DND-41 (cell line): ENCODE measurements around the gene OTUD7B.

Experiments
- ATAC-seq: fragments of 200-7000 bp; cut with Tn5 transposase; 3 replicates; pipeline ENCODE4 v1.9.1; 2021; ENCODE audit warnings: low read depth; ENCODE audit not compliant: insufficient read depth
- DNase-seq: peaks from one replicate; pipeline ENCODE4 v3.0.0-alpha.2; 2020
- H2AFZ ChIP-seq: 2 replicates; pipeline ENCODE4 v1.6.0; 2012; ENCODE audit warnings: low read depth, low read length
- H3K27ac ChIP-seq: 2 replicates; pipeline ENCODE4 v1.5.1; 2012; ENCODE audit warnings: low read length, inconsistent platforms
- H3K27me3 ChIP-seq: fragments of 200-600 bp; sonication (generic); 2 replicates; pipeline ENCODE4 v1.6.0; 2012; ENCODE audit warnings: low read length, mild to moderate bottlenecking, inconsistent platforms; ENCODE audit not compliant: insufficient read depth, poor library complexity
- H3K36me3 ChIP-seq: 2 replicates; pipeline ENCODE4 v1.5.1; 2012; ENCODE audit warnings: low read length, inconsistent platforms; ENCODE audit not compliant: insufficient read depth
- H3K4me1 ChIP-seq: 2 replicates; pipeline ENCODE4 v1.5.1; 2012; ENCODE audit warnings: mild to moderate bottlenecking, low read length; ENCODE audit not compliant: insufficient read depth
- H3K4me2 ChIP-seq: 2 replicates; pipeline ENCODE4 v1.6.0; 2012; ENCODE audit warnings: mild to moderate bottlenecking, moderate library complexity, low read length, inconsistent platforms; ENCODE audit not compliant: insufficient read depth
- H3K4me3 ChIP-seq, 2 experiments: fragments of 200-600 bp in 1 of 2; shearing (Covaris generic) in 1 of 2; 2 replicates each; pipeline ENCODE4 v1.5.1; 2012 to 2016; ENCODE audit warnings: inconsistent platforms in 2 of 2, low read length in 2 of 2, mild to moderate bottlenecking in 2 of 2, low read depth in 1 of 2, moderate library complexity in 1 of 2
- H3K79me2 ChIP-seq: 2 replicates; pipeline ENCODE4 v1.6.0; 2012; ENCODE audit warnings: low read length, inconsistent platforms; ENCODE audit not compliant: insufficient read depth
- H3K9ac ChIP-seq: 2 replicates; pipeline ENCODE4 v1.6.0; 2012; ENCODE audit warnings: low read depth, mild to moderate bottlenecking, inconsistent platforms, low read length, moderate library complexity
- H3K9me3 ChIP-seq: 2 replicates; pipeline ENCODE4 v1.5.1; 2012; ENCODE audit warnings: low read length, moderate library complexity, mild to moderate bottlenecking, inconsistent platforms; ENCODE audit not compliant: insufficient read depth, severe bottlenecking
- H4K20me1 ChIP-seq: 2 replicates; pipeline ENCODE4 v1.6.0; 2012; ENCODE audit warnings: low read length; ENCODE audit not compliant: insufficient read depth
- CTCF ChIP-seq: IDR thresholded peaks from 2 replicates; pipeline ENCODE4 v1.5.1; 2012; ENCODE audit warnings: borderline replicate concordance, low read length, moderate library complexity, mild to moderate bottlenecking; ENCODE audit not compliant: poor library complexity, severe bottlenecking; ENCODE audit errors: extremely low read depth
- EZH2 ChIP-seq: IDR thresholded peaks from 3 replicates; pipeline ENCODE4 v1.6.1; 2012; ENCODE audit warnings: borderline replicate concordance, low read depth, mild to moderate bottlenecking, moderate library complexity, low read length, inconsistent platforms; ENCODE audit not compliant: severe bottlenecking

OTUD7B gene

DNA sequence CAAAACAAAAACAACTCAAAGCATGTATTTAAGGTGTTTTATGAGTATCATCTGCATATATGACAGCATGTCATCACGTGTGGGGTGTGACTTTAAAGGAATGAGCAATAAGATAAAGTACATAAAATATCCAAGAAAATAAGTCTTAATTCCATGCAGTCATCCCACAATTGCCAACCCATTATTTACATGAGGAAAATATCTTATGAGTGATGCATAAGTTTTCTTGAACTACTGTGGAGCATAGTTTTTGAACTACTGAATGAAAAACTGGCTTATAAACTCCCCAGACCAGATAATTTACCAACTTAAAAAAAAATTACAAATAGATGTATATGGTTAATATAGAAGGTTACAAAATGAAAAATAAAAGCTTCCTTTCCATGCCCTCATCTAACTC, 44.1 kb downstream of the OTUD7B start:
- ATAC-seq (no peak), DNase-seq (no peak)
- H3K27ac ChIP-seq, result no peak overlapping the region
- no peak overlapping the region for H3K4me3 ChIP-seq
- H2AFZ ChIP-seq, result no peak overlapping the region
- H3K9ac ChIP-seq, result no peak overlapping the region
- H3K4me2 ChIP-seq, result no peak overlapping the region
- no peaks in the 10 kb centered on the region for H3K9me3 ChIP-seq
- peaks cover 11% of the 10 kb centered on the region for H3K4me1 ChIP-seq
- H3K27me3 ChIP-seq, result no peaks in the 10 kb centered on the region
- no peak for TF ChIP-seq EZH2
- TF ChIP-seq CTCF, result no peak
- H3K36me3 ChIP-seq, result no peaks in the 10 kb centered on the region
- no peaks in the 10 kb centered on the region for H4K20me1 ChIP-seq
- no peaks in the 10 kb centered on the region for H3K79me2 ChIP-seq

DNA sequence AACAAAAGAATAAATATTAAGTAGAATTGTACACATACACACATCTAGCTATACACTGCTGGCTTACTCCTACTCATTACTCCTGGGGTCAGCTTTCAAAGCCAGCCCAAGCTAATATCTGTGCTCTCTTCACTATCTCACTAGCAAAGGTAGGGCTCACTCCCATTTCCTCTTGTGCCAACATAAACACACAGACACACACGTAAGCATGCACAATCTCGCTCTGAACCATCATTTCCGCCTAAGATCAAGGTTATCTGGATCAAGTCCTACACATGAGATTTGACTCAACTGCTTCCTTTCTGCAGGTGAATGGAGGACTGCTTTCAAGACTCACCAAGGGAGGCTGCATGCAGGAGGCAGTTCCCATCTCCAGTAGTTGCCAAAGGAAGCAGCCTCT, 45.1 kb downstream of the OTUD7B start:
- Histone ChIP-seq H2AFZ (no peak overlapping the region), H3K9ac (no peak overlapping the region), H3K27ac (no peak overlapping the region), H3K36me3 (no peaks in the 10 kb centered on the region), H3K27me3 (no peaks in the 10 kb centered on the region), H3K9me3 (no peaks in the 10 kb centered on the region), H4K20me1 (no peaks in the 10 kb centered on the region), H3K79me2 (no peaks in the 10 kb centered on the region), H3K4me2 (no peak overlapping the region), H3K4me1 (peaks cover 11% of the 10 kb centered on the region), H3K4me3 (no peak overlapping the region)
- TF ChIP-seq CTCF (no peak), EZH2 (no peak)
- ATAC-seq (no peak), DNase-seq (no peak)

GRCh38 chr1:149963358-149963757, 47.2 kb downstream of the OTUD7B start:
- H3K36me3 ChIP-seq, result no peaks in the 10 kb centered on the region
- H4K20me1 ChIP-seq, result no peaks in the 10 kb centered on the region
- no peaks in the 10 kb centered on the region for H3K9me3 ChIP-seq
- H3K4me3 ChIP-seq, result no peak overlapping the region
- peaks cover 11% of the 10 kb centered on the region for H3K4me1 ChIP-seq
- ATAC-seq, result no peak
- no peak for DNase-seq
- no peak overlapping the region for H3K4me2 ChIP-seq
- TF ChIP-seq EZH2 (no peak), CTCF (no peak)
- H2AFZ ChIP-seq, result no peak overlapping the region
- H3K79me2 ChIP-seq, result no peaks in the 10 kb centered on the region
- H3K27ac ChIP-seq, result no peak overlapping the region
- no peaks in the 10 kb centered on the region for H3K27me3 ChIP-seq
- no peak overlapping the region for H3K9ac ChIP-seq

- Histone ChIP-seq H3K4me3 (no peak overlapping the region), H3K9ac (no peak overlapping the region), H3K27me3 (no peaks in the 10 kb centered on the region), H3K27ac (no peak overlapping the region), H3K36me3 (no peaks in the 10 kb centered on the region), H3K9me3 (peaks cover 3% of the 10 kb centered on the region), H3K4me2 (no peak overlapping the region), H2AFZ (peak overlapping the region; percentile 4; the same call in 1 of the 2 replicates), H4K20me1 (no peaks in the 10 kb centered on the region), H3K79me2 (no peaks in the 10 kb centered on the region), H3K4me1 (peaks cover 11% of the 10 kb centered on the region)
- ATAC-seq, result no peak
- TF ChIP-seq EZH2 (no peak), CTCF (no peak)
- DNase-seq, result no peak
Observed at GRCh38 chr1:149962736-149963135, 47.8 kb downstream of the OTUD7B start.
